Right lobe of liver (tissue), 4 donors: ENCODE results near the gene IRF8.

ENCODE experiments used
- CTCF ChIP-seq, 4 donors: fragments of 200-600 bp in 3 of 4; fragments of 450-650 bp in 1 of 4; IDR thresholded peaks; one replicate each; pipeline versions ENCODE4 v1.5.1 to v1.8.0; 2016 to 2022; ENCODE audit warnings: antibody characterized with exemption in 4 of 4, mild to moderate bottlenecking in 2 of 4
- POLR2A ChIP-seq: fragments of 450-650 bp; IDR thresholded peaks from one replicate; pipeline ENCODE4 v1.6.1; 2017; ENCODE audit warnings: antibody characterized with exemption, mild to moderate bottlenecking
- donor health status: DM: no; HTN: no; CAD: no.
- donor health status: DM: no; HTN: no; CAD: no.
- donor health status: DM: no; HTN: yes; CAD: no.

- no peak for TF ChIP-seq CTCF (IDR thresholded peaks at IDR 0.05)
- TF ChIP-seq POLR2A, result no peak
Measured at GRCh38 chr16:85918436-85918835, 19.5 kb downstream of the IRF8 start.
